C4-2B (cell line): Measurements from ENCODE around the gene LRRC57.

Experiments
- CTCF ChIP-seq: fragments of 450-650 bp; conservative IDR thresholded peaks from 2 replicates; pipeline ENCODE4 v1.5.1; 2017; ENCODE audit warnings: mild to moderate bottlenecking
- ZFX ChIP-seq: fragments of 450-650 bp; IDR thresholded peaks from 2 replicates; pipeline ENCODE4 v1.6.1; 2017

- TF ChIP-seq CTCF (no peak), ZFX (no peak)
Measured at GRCh38 chr15:42491539-42492225, 56.9 kb downstream of the LRRC57 start.
